K562 (cell line): ENCODE results near the gene NGDN. TPM values are rescaled to one million over a fixed set of nuclear protein-coding genes. Genes with fewer than 3 reads are reported as not detected.

ENCODE experiments used
- ATAC-seq: fragments of 200-7000 bp; cut with Tn5 transposase; 3 replicates; pipeline ENCODE4 v1.9.1; 2020; ENCODE audit warnings: moderate library complexity
- BruUV-seq: library from RNA; stranded (reverse); fragments of 400-500 nt; replicated peaks from 2 replicates; lab custom pipeline; 2021; lab: Mats Ljungman, UMichigan
- CTCF ChIA-PET: fragments of 300-600 bp; formaldehyde crosslinking; extraction: SDS; loops from one replicate; lab custom pipeline; 2021; ENCODE audit warnings: low intra/inter-chr PET ratio; lab: Yijun Ruan, JAX
- POLR2A ChIA-PET: fragments of 300-600, 350-650 bp; sonication (Branson Sonifier 250); formaldehyde crosslinking; extraction: SDS; loops from one replicate; lab custom pipeline; 2021; ENCODE audit warnings: antibody characterized with exemption, inconsistent platforms; lab: Yijun Ruan, JAX
- DNase-seq, 4 experiments: peaks; one replicate each; pipeline versions ENCODE4 v3.0.0 to v3.0.0-alpha.2; 2011 to 2018; ENCODE audit warnings: low spot score in 3 of 4, mixed read lengths in 3 of 4; ENCODE audit errors: extremely low read depth in 1 of 4
- FAIRE-seq: peaks from 2 replicates; lab custom pipeline; 2011; peaks lifted over from hg19 to GRCh38; lab: Jason Lieb, UNC
- H2AFZ ChIP-seq: 2 replicates; pipeline ENCODE4 v1.6.0; 2011; ENCODE audit warnings: low read depth, low read length, control low read depth, inconsistent platforms
- H3K27ac ChIP-seq: fragments of 200-600 bp; 3 replicates; pipeline ENCODE4 v1.8.0; 2011; ENCODE audit warnings: low read depth, mild to moderate bottlenecking, control low read depth, inconsistent platforms, low read length, moderate library complexity, mixed read lengths; ENCODE audit errors: extremely low read depth
- H3K27me3 ChIP-seq, 2 experiments: fragments of 300-600 bp in 1 of 2; 2 replicates in 1 of 2; 3 replicates in 1 of 2; pipeline versions ENCODE4 v1.6.0 to v1.8.0; 2011; ENCODE audit warnings: inconsistent platforms in 2 of 2, low read length in 2 of 2, mild to moderate bottlenecking in 1 of 2, mixed read lengths in 1 of 2, moderate library complexity in 1 of 2; ENCODE audit not compliant: control insufficient read depth in 2 of 2, insufficient read depth in 2 of 2
- H3K36me3 ChIP-seq: fragments of 300-600 bp; 3 replicates; pipeline ENCODE4 v1.8.0; 2011; ENCODE audit warnings: mild to moderate bottlenecking, low read length, inconsistent platforms; ENCODE audit not compliant: control insufficient read depth, insufficient read depth
- H3K4me1 ChIP-seq, 2 experiments: fragments of 200-600 bp in 1 of 2; replicated peaks in 1 of 2; 2 replicates in 1 of 2; 3 replicates in 1 of 2; pipeline versions ENCODE4 v1.5.1 to v1.8.0; 2011; ENCODE audit warnings: inconsistent platforms in 2 of 2, low read length in 2 of 2, mild to moderate bottlenecking in 1 of 2, mixed read lengths in 1 of 2, moderate library complexity in 1 of 2; ENCODE audit not compliant: control insufficient read depth in 2 of 2, insufficient read depth in 2 of 2
- H3K4me2 ChIP-seq: 2 replicates; pipeline ENCODE4 v1.6.1; 2011; ENCODE audit warnings: low read length, control low read depth, inconsistent platforms, mixed read lengths; ENCODE audit not compliant: insufficient read depth
- H3K4me3 ChIP-seq: fragments of 200-600 bp; sonication (generic), shearing (Covaris generic); 2 replicates; pipeline ENCODE4 v1.5.1; 2016; ENCODE audit warnings: control low read depth, inconsistent platforms
- H3K79me2 ChIP-seq: fragments of 200-600 bp; 3 replicates; pipeline ENCODE4 v1.8.0; 2011; ENCODE audit warnings: low read length, inconsistent platforms; ENCODE audit not compliant: control insufficient read depth, insufficient read depth
- H3K9ac ChIP-seq, 2 experiments: 2 replicates each; pipeline versions ENCODE4 v1.6.0 to v1.6.1; 2011; ENCODE audit warnings: low read depth in 2 of 2, low read length in 2 of 2, control low read depth in 1 of 2, inconsistent platforms in 1 of 2, mild to moderate bottlenecking in 1 of 2, mixed read lengths in 1 of 2; ENCODE audit not compliant: insufficient read depth in 1 of 2
- H3K9me1 ChIP-seq: one replicate; pipeline ENCODE4 v1.6.0; 2011; ENCODE audit warnings: inconsistent platforms, mild to moderate bottlenecking, low read length, moderate library complexity; ENCODE audit not compliant: control insufficient read depth, insufficient read depth
- H3K9me3 ChIP-seq: replicated peaks from 2 replicates; pipeline ENCODE4 v1.5.1; 2011; ENCODE audit warnings: low read depth, low read length, inconsistent platforms; ENCODE audit not compliant: control insufficient read depth, insufficient read depth
- H4K20me1 ChIP-seq: replicated peaks from 2 replicates; pipeline ENCODE4 v1.6.1; 2011; ENCODE audit warnings: low read length, inconsistent platforms, mixed read lengths; ENCODE audit not compliant: control insufficient read depth, insufficient read depth
- BCOR ChIP-seq: fragments of 450-650 bp; IDR thresholded peaks from 2 replicates; pipeline ENCODE4 v1.6.1; 2016
- CBFB ChIP-seq: sonication (generic); formaldehyde crosslinking; IDR thresholded peaks from 2 replicates; pipeline ENCODE4 v1.4.0; 2020; ENCODE audit warnings: mild to moderate bottlenecking, missing genetic modification reagents
- CHCHD3 ChIP-seq: fragments of 250-450 bp; sonication (Bioruptor Pico); IDR thresholded peaks from 2 replicates; pipeline ENCODE4 v2.1.2; 2022; ENCODE audit warnings: mild to moderate bottlenecking
- KLF1 ChIP-seq: fragments of 450-650 bp; IDR thresholded peaks from 2 replicates; pipeline ENCODE4 v1.6.1; 2016; ENCODE audit warnings: missing genetic modification characterization, missing compliant biosample characterization
- NCOA2 ChIP-seq, 2 experiments: fragments of 450-650 bp; IDR thresholded peaks; 2 replicates each; pipeline ENCODE4 v1.6.1; 2018; ENCODE audit warnings: mild to moderate bottlenecking in 2 of 2, moderate library complexity in 1 of 2; ENCODE audit not compliant: partially characterized antibody in 2 of 2
- NR3C1 ChIP-seq: sonication (generic); formaldehyde crosslinking; IDR thresholded peaks from 2 replicates; pipeline ENCODE4 v1.8.1; 2022; ENCODE audit warnings: missing genetic modification reagents
- NRF1 ChIP-seq, 2 experiments: fragments of 450-650 bp; IDR thresholded peaks in 1 of 2; conservative IDR thresholded peaks in 1 of 2; 2 replicates each; pipeline ENCODE4 v1.6.1; 2014; ENCODE audit warnings: mild to moderate bottlenecking in 2 of 2
- RBM25 ChIP-seq: fragments of 200-400 bp; formaldehyde crosslinking; IDR thresholded peaks from 2 replicates; pipeline ENCODE4 v1.6.1; 2018; ENCODE audit warnings: low read length, low read depth, moderate library complexity; ENCODE audit not compliant: severe bottlenecking
- TCF3 ChIP-seq: sonication (generic); formaldehyde crosslinking; IDR thresholded peaks from 2 replicates; pipeline ENCODE4 v1.4.0; 2020; ENCODE audit warnings: mild to moderate bottlenecking, missing genetic modification reagents
- TCFL5 ChIP-seq: fragments of 250-450 bp; sonication (Bioruptor Pico); conservative IDR thresholded peaks from 2 replicates; pipeline ENCODE4 v1.6.1; 2021; ENCODE audit warnings: mild to moderate bottlenecking, moderate library complexity, matching md5 sums
- ZBTB8A ChIP-seq: fragments of 450-650 bp; IDR thresholded peaks from 2 replicates; pipeline ENCODE4 v1.6.1; 2018; ENCODE audit warnings: mild to moderate bottlenecking, moderate library complexity; ENCODE audit not compliant: partially characterized antibody
- ZEB2 ChIP-seq: fragments of 450-650 bp; IDR thresholded peaks from 2 replicates; pipeline ENCODE4 v1.6.1; 2016
- ZFP1 ChIP-seq: fragments of 450-650 bp; formaldehyde crosslinking; IDR thresholded peaks from 2 replicates; pipeline ENCODE4 v1.4.0; 2020; ENCODE audit warnings: mild to moderate bottlenecking, mixed read lengths
- ZNF12 ChIP-seq: sonication (generic); formaldehyde crosslinking; IDR thresholded peaks from 2 replicates; pipeline ENCODE4 v1.4.0; 2020; ENCODE audit warnings: mild to moderate bottlenecking, missing genetic modification reagents
- ZNF146 ChIP-seq: IDR thresholded peaks from one replicate; pipeline ENCODE4 v1.6.1; 2018; ENCODE audit warnings: missing compliant biosample characterization; ENCODE audit not compliant: unreplicated experiment
- ZNF217 ChIP-seq: sonication (generic); formaldehyde crosslinking; IDR thresholded peaks from 2 replicates; pipeline ENCODE4 v1.8.0; 2022; ENCODE audit warnings: mild to moderate bottlenecking, missing genetic modification reagents
- ZNF282 ChIP-seq: sonication (generic); formaldehyde crosslinking; IDR thresholded peaks from 2 replicates; pipeline ENCODE4 v1.8.1; 2023; ENCODE audit warnings: missing genetic modification reagents
- ZNF3 ChIP-seq: fragments of 250-450 bp; sonication (Bioruptor Pico); IDR thresholded peaks from 2 replicates; pipeline ENCODE4 v1.5.0; 2021; ENCODE audit warnings: mild to moderate bottlenecking, moderate library complexity
- ZNF444 ChIP-seq: fragments of 250-450 bp; sonication (Bioruptor Pico); IDR thresholded peaks from 2 replicates; pipeline ENCODE4 v1.4.0; 2020; ENCODE audit warnings: mild to moderate bottlenecking, moderate library complexity
- ZNF583 ChIP-seq: fragments of 250-450 bp; sonication (Bioruptor Pico); IDR thresholded peaks from 2 replicates; pipeline ENCODE4 v1.4.0; 2020
- ZNF695 ChIP-seq: fragments of 450-650 bp; formaldehyde crosslinking; IDR thresholded peaks from 2 replicates; pipeline ENCODE4 v1.4.0; 2020; ENCODE audit warnings: mild to moderate bottlenecking, moderate library complexity
- WGBS: fragments of 100-300 bp; shearing (Covaris generic); methylation state at CpG from one replicate; pipeline ENCODE4 v1.1.6; 2016; ENCODE audit warnings: low coverage, mixed read lengths; ENCODE audit not compliant: insufficient coverage; ENCODE audit errors: missing lambda C conversion rate; 5-methylcytosine and 5-hydroxymethylcytosine counted together
- in situ Hi-C: fragments of 300-500 bp; cut with MboI; formaldehyde crosslinking; loops from 4 replicates; pipeline ENCODE4 v1.15.0; 2018; ENCODE audit warnings: inconsistent platforms, mixed read lengths
- intact Hi-C: fragments of 100-400 bp; cut with micrococcal nuclease; formaldehyde crosslinking; loops from 2 replicates; pipeline ENCODE4 v1.14.2; 2022
- polyA plus RNA-seq, 8 experiments: library from polyadenylated mRNA; depleted of rRNA in 4 of 8; stranded (reverse) in 5 of 8; unstranded in 3 of 8; fragments of >200 nt; fragmentation: Nextera tagmentation in 2 of 8; fragmentation: Illumina TruSeq in 1 of 8; extraction: Ambion mirVana in 2 of 8; extraction: Trizol in 1 of 8; gene quantifications; 2 replicates each; pipeline versions ENCODE4 v1.2.1 to v1.2.3, GENCODE V29; 2011 to 2014; ENCODE audit warnings: inconsistent platforms in 1 of 8, missing spikeins in 1 of 8
- total RNA-seq, 7 experiments: library from RNA; depleted of rRNA in 6 of 7; stranded (reverse); fragments of >200 nt in 6 of 7; fragmentation: Illumina TruSeq in 2 of 7; extraction: Trizol in 2 of 7; gene quantifications; 2 replicates each; pipeline versions ENCODE4 v1.2.1 to v1.2.3, GENCODE V29; 2011 to 2021; ENCODE audit warnings: low replicate concordance in 1 of 7

NGDN gene
- total and polyA plus RNA-seq, 9 of the 15 experiments (the other 6 are each of a cell fraction or from before 2014, with no cell fraction given): 42.9 to 195 (median 74.9) TPM

GRCh38 chr14:23450379-23450778, 19.1 kb upstream of the NGDN start:
- in situ Hi-C loops: no loop called here

DNA sequence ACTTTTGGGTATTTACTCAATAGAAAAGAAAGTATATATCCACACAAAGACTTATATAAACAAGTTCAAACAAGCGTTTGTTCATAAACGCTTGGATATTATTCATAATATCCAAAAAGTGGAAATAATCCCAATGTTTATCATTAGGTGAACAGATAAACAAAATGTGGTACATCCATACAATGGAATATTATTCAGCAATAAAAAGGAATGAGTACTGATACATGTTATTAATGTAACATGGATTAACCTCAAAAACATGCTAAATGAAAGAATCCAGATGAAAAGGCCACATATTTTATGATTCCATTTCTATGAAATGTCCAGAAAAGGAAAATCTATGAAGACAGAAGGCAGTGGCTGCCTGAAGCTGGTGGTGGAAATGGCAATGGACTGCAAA, 17.3 kb upstream of the NGDN start:
- intact Hi-C loops (loop anchor here (10.0 kb wide), 1 partner anchor 127 kb away; the partner anchor contains the start of gene PABPN1), in situ Hi-C loops (no loop called here)
- no peak overlapping the region for H3K27ac ChIP-seq
- DNase-seq: no peak
- 86% methylated on average over 2 of the region's 2 CpGs for WGBS
- ATAC-seq: no peak
- ChIA-PET POLR2A (interaction anchor here (0.6 kb wide), 1 partner anchor 130 kb away, joined by 4 read pairs; no protein-coding TSS in a partner anchor), CTCF (no interaction called here)
- H3K79me2 ChIP-seq: no peaks in the 10 kb centered on the region
- H3K9ac ChIP-seq: no peak overlapping the region
- H3K4me2 ChIP-seq: no peak overlapping the region
- H3K4me3 ChIP-seq: no peak overlapping the region
- TF ChIP-seq ZEB2 (no peak), ZNF583 (CRISPR knock-in tag) (no peak), RBM25 (peak; percentile 31), TCF3 (CRISPR knock-in tag) (no peak), ZNF146 (peak; percentile 54)
- peaks cover 2% of the 10 kb centered on the region; the same call in 1 of the 2 replicates for H3K9me3 ChIP-seq
- H2AFZ ChIP-seq: no peak overlapping the region
- H4K20me1 ChIP-seq: no peaks in the 10 kb centered on the region
- H3K9me1 ChIP-seq: no peaks in the 10 kb centered on the region
- H3K36me3 ChIP-seq: no peaks in the 10 kb centered on the region
- H3K4me1 ChIP-seq: peaks cover 3 to 10% of the 10 kb centered on the region in 2 experiments; a peak in 2 of 5 replicates
- no peaks in the 10 kb centered on the region for H3K27me3 ChIP-seq
- no TSS peak for BruUV-seq
- no peak for FAIRE-seq

More at GRCh38 chr14:23450379-23450778, 19.1 kb upstream of the NGDN start:
- no peak overlapping the region for H3K9ac ChIP-seq
- H3K27ac ChIP-seq: no peak overlapping the region
- peaks cover 2% of the 10 kb centered on the region; the same call in 1 of the 2 replicates for H3K9me3 ChIP-seq
- H4K20me1 ChIP-seq: no peaks in the 10 kb centered on the region
- H3K4me2 ChIP-seq: no peak overlapping the region
- ATAC-seq (no peak), FAIRE-seq (no peak), DNase-seq (no peak)
- no peaks in the 10 kb centered on the region for H3K27me3 ChIP-seq
- WGBS: 25% methylated on average over 2 of the region's 2 CpGs
- CTCF ChIA-PET: no interaction called here
- POLR2A ChIA-PET: interaction anchor here (0.6 kb wide), 1 partner anchor 215 kb away, joined by 3 read pairs; no protein-coding TSS in a partner anchor
- TF ChIP-seq ZBTB8A: no peak
- TF ChIP-seq ZFP1 (CRISPR knock-in tag): no peak
- no peak for TF ChIP-seq ZNF12 (CRISPR knock-in tag)
- TF ChIP-seq KLF1 (tag): no peak
- TF ChIP-seq CHCHD3 (CRISPR knock-in tag): no peak
- TF ChIP-seq ZNF217 (CRISPR knock-in tag): no peak
- TF ChIP-seq ZNF3: no peak
- no peak for TF ChIP-seq ZNF695 (CRISPR knock-in tag)
- TF ChIP-seq BCOR: no peak
- no peak for TF ChIP-seq NR3C1 (CRISPR knock-in tag)
- TF ChIP-seq ZNF444 (CRISPR knock-in tag): no peak
- TF ChIP-seq TCFL5 (CRISPR knock-in tag): no peak
- TF ChIP-seq ZNF583 (CRISPR knock-in tag): no peak
- TF ChIP-seq NCOA2 (IDR thresholded peaks at IDR 0.05; ENCODE audit: partially characterized antibody in 2 of 2): no peak
- no peak for TF ChIP-seq NRF1 (conservative IDR thresholded peaks at IDR 0.05 in 1 of 2, IDR thresholded peaks at IDR 0.05 in 1 of 2)
- no peak for TF ChIP-seq ZNF282 (CRISPR knock-in tag)
- TF ChIP-seq CBFB (CRISPR knock-in tag): no peak
- H3K9me1 ChIP-seq: no peaks in the 10 kb centered on the region
- no TSS peak for BruUV-seq
- intact Hi-C loops: loop anchor here (10.0 kb wide), 1 partner anchor 126 kb away; the partner anchor contains the start of gene PABPN1
- no peak overlapping the region for H2AFZ ChIP-seq
- H3K4me1 ChIP-seq: peaks cover 3 to 10% of the 10 kb centered on the region in 2 experiments; a peak in 2 of 5 replicates
- H3K36me3 ChIP-seq: no peaks in the 10 kb centered on the region
- H3K4me3 ChIP-seq: no peak overlapping the region
- no peaks in the 10 kb centered on the region for H3K79me2 ChIP-seq
